Lower leg skin (tissue), 4 donors: ENCODE data around the gene SELE. TPM values are rescaled to one million over a fixed set of nuclear protein-coding genes. Genes with fewer than 3 reads are reported as not detected.

Experiments
- DNase-seq, 2 donors: peaks; one replicate each; pipeline ENCODE4 v3.0.0-alpha.2; 2019; ENCODE audit warnings: low spot score in 2 of 2
- H3K4me3 ChIP-seq: fragments of 200-600 bp; sonication (generic); 2 replicates; pipeline ENCODE4 v1.5.1; 2017; ENCODE audit warnings: mild to moderate bottlenecking, low read depth; ENCODE audit not compliant: poor library complexity, severe bottlenecking
- CTCF ChIP-seq, 3 donors: fragments of 450-650 bp; IDR thresholded peaks; one replicate each; pipeline ENCODE4 v1.5.1; 2016; ENCODE audit warnings: antibody characterized with exemption in 3 of 3, mild to moderate bottlenecking in 3 of 3, moderate library complexity in 2 of 3
- POLR2A ChIP-seq, 2 donors: fragments of 450-650 bp; IDR thresholded peaks; one replicate each; pipeline ENCODE4 v1.6.1; 2016 to 2017; ENCODE audit warnings: antibody characterized with exemption in 2 of 2, mild to moderate bottlenecking in 1 of 2, moderate library complexity in 1 of 2
- WGBS, 2 donors: methylation state at CpG; one replicate each; pipeline ENCODE4 v1.1.5; 2018; 5-methylcytosine and 5-hydroxymethylcytosine counted together
- intact Hi-C: fragments of 100-400 bp; cut with DNase I; formaldehyde crosslinking; loops from one replicate; pipeline ENCODE4 v1.15.0; 2023; ENCODE audit warnings: low total_unique reads
- total RNA-seq, 4 donors: library from RNA; depleted of rRNA; stranded (reverse); fragments of >200 nt; gene quantifications; one replicate each; pipeline ENCODE4 v1.1.0, GENCODE V29; 2016

SELE gene
- total RNA-seq, 4 donors from 2014 or later: 0.21 to 2.6 TPM; not detected in 2

GRCh38 chr1:169731446-169731845 lies 2.4 kb downstream of the SELE start:
- 62 to 85% methylated on average over 4 of the region's 4 CpGs for WGBS, 2 donors
- H3K4me3 ChIP-seq: no peak overlapping the region
- intact Hi-C loops: no loop called here
- no peak for DNase-seq
- TF ChIP-seq CTCF (IDR thresholded peaks at IDR 0.05) (no peak), POLR2A (IDR thresholded peaks at IDR 0.05) (no peak)

GRCh38 chr1:169729991-169730390 lies 3.9 kb downstream of the SELE start:
- intact Hi-C loops: no loop called here
- TF ChIP-seq POLR2A (IDR thresholded peaks at IDR 0.05): no peak
- no peak for TF ChIP-seq CTCF (IDR thresholded peaks at IDR 0.05)
- no peak for DNase-seq
- no peak overlapping the region for H3K4me3 ChIP-seq

- TF ChIP-seq POLR2A (IDR thresholded peaks at IDR 0.05) (no peak), CTCF (IDR thresholded peaks at IDR 0.05) (no peak)
- intact Hi-C loops: no loop called here
- H3K4me3 ChIP-seq: no peak overlapping the region
- no peak for DNase-seq
- WGBS, 2 donors: 87 to 89% methylated on average over 6 of the region's 6 CpGs
Measured at GRCh38 chr1:169727307-169727706, 6.6 kb downstream of the SELE start.

- H3K4me3 ChIP-seq: no peak overlapping the region
- TF ChIP-seq CTCF (IDR thresholded peaks at IDR 0.05) (no peak), POLR2A (IDR thresholded peaks at IDR 0.05) (no peak)
- intact Hi-C loops: no loop called here
- DNase-seq: no peak
- WGBS, 2 donors: 87 to 90% methylated on average over 3 of the region's 3 CpGs
Measured at GRCh38 chr1:169726851-169727250, 7.0 kb downstream of the SELE start.

GRCh38 chr1:169725930-169726329 lies 7.9 kb downstream of the SELE start:
- WGBS, 2 donors: 59 to 75% methylated on average over 3 of the region's 3 CpGs
- intact Hi-C loops: no loop called here
- no peak overlapping the region for H3K4me3 ChIP-seq
- DNase-seq: no peak
- TF ChIP-seq POLR2A (IDR thresholded peaks at IDR 0.05) (no peak), CTCF (IDR thresholded peaks at IDR 0.05) (no peak)

GRCh38 chr1:169724168-169724567 lies 9.7 kb downstream of the SELE start:
- no peak for DNase-seq
- WGBS, 2 donors: 53 to 69% methylated on average over 4 of the region's 4 CpGs
- TF ChIP-seq CTCF (IDR thresholded peaks at IDR 0.05) (no peak), POLR2A (IDR thresholded peaks at IDR 0.05) (no peak)
- intact Hi-C loops: no loop called here
- H3K4me3 ChIP-seq: no peak overlapping the region
